RWPE1 (cell line): ENCODE data around the gene ZBTB7C.

ENCODE experiments used
- CTCF ChIA-PET: fragments of 350-600 bp; sonication (Branson Sonifier 250); formaldehyde crosslinking; extraction: SDS; loops from one replicate; lab custom pipeline; 2021; lab: Yijun Ruan, JAX
- POLR2A ChIA-PET: fragments of 400-600 bp; formaldehyde crosslinking; extraction: SDS; loops from one replicate; lab custom pipeline; 2020; ENCODE audit warnings: antibody characterized with exemption; ENCODE audit not compliant: low non-redundant PET; lab: Yijun Ruan, JAX
- DNase-seq: peaks from one replicate; pipeline ENCODE4 v3.0.0; 2012; ENCODE audit warnings: low spot score
- H3K27ac ChIP-seq: fragments of 450-650 bp; 2 replicates; pipeline ENCODE4 v1.5.1; 2017
- TF ChIP-seq, protein P1 (sequence below): fragments of 450-650 bp; conservative IDR thresholded peaks from 2 replicates; pipeline ENCODE4 v1.5.1; 2017; ENCODE audit warnings: low read depth, mild to moderate bottlenecking

The ZBTB7C gene

DNA sequence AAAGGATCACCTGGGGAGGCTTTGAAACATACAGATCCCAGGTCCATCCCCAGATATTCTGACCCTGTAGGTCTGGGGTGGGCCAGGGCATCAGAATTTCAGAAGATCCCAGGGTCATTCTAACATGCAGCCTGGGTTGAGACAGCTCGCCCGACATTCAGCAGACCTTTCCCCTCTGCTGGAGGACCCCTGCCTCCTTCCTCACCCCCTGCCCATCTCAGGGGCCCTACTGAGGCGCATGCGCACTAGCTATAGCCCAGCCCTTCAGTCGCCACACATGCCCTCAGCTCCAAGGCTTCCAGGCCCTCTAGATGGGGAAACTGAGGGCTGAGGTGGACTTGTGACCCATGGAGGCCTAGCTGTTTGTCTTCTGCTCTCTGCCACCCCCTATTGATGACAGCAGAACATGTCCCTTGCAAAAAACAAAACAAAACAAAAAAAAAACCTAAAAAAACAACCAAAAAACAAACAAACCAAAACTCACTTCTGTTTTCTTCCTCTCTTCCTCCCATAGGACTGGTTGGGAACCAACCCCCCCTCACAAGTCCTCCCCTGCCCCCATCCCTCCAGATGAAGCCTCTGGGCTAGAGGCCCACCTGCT lies 91.3 kb downstream of the ZBTB7C start:
- DNase-seq = no peak
- POLR2A ChIA-PET = no interaction called here
- TF ChIP-seq, protein P1, sequence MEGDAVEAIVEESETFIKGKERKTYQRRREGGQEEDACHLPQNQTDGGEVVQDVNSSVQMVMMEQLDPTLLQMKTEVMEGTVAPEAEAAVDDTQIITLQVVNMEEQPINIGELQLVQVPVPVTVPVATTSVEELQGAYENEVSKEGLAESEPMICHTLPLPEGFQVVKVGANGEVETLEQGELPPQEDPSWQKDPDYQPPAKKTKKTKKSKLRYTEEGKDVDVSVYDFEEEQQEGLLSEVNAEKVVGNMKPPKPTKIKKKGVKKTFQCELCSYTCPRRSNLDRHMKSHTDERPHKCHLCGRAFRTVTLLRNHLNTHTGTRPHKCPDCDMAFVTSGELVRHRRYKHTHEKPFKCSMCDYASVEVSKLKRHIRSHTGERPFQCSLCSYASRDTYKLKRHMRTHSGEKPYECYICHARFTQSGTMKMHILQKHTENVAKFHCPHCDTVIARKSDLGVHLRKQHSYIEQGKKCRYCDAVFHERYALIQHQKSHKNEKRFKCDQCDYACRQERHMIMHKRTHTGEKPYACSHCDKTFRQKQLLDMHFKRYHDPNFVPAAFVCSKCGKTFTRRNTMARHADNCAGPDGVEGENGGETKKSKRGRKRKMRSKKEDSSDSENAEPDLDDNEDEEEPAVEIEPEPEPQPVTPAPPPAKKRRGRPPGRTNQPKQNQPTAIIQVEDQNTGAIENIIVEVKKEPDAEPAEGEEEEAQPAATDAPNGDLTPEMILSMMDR = no peak
- CTCF ChIA-PET = no interaction called here
- H3K27ac ChIP-seq = no peak overlapping the region

DNA sequence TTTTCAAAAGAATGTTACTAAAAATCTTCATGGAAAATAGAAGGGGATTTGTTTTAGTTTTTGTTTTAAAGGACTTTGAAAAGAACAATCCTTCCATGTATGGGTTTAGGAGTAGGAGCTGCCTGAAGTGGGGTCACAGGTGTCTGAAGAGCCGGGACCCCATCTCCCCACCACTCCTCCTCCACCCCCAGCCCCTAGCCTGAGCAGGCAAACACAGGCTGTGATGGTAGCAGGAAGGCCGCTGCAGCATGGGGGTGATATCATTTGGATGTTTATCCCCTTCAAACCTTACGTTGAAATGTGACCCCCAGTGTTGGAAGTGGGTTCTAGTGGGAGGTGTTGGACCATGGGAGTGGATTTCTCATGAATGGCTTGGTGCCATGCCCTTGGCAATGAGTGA lies 93.0 kb downstream of the ZBTB7C start:
- TF ChIP-seq, protein P1 = no peak
- ChIA-PET POLR2A (no interaction called here), CTCF (no interaction called here)
- DNase-seq = no peak
- no peak overlapping the region for H3K27ac ChIP-seq

DNA sequence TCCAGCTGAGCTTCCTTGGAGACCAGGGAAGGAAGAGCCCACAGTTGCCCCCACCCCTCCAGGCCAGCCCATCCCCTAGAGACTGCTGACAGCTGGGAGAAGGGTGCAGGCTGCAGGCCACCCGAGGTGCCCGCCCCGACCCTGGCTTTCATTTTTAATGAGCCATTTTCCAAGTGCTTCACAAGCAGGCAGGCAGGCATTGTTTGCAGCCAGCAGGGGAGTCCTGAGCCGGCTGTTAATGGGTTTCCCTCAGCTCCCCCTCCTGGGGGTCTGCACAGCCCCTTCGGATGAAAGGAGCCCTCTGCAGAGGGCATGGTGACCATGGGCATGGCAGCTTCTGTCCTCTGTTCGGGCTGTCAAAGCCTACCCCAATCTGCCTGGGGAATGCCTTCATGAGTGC lies 94.5 kb downstream of the ZBTB7C start:
- ChIA-PET POLR2A (no interaction called here), CTCF (no interaction called here)
- DNase-seq = no peak

DNA sequence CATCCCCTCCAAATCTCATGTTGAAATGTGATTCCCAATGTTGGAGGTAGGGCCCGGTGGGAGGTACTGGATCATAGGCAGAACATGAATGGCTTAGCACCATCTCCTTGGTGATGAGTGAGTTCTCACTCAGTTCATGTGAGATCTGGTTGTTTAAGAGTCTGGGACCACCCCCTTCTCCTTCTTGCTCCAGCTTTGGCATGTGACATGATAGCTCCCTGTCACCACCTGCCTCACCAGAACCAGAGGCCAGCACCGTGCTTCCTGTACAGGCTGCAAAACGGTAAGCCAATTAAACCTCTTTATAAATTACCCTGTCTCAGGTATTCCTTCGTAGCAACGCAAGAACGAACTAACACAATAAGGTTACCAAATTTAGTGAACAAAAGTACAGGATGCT lies 95.4 kb downstream of the ZBTB7C start:
- ChIA-PET POLR2A (no interaction called here), CTCF (no interaction called here)
- no peak overlapping the region for H3K27ac ChIP-seq
- TF ChIP-seq, protein P1 = no peak
- no peak for DNase-seq

More for the DNA sequence above, 94.5 kb downstream of the ZBTB7C start:
- H3K27ac ChIP-seq = no peak overlapping the region
- TF ChIP-seq, protein P1 = no peak

DNA sequence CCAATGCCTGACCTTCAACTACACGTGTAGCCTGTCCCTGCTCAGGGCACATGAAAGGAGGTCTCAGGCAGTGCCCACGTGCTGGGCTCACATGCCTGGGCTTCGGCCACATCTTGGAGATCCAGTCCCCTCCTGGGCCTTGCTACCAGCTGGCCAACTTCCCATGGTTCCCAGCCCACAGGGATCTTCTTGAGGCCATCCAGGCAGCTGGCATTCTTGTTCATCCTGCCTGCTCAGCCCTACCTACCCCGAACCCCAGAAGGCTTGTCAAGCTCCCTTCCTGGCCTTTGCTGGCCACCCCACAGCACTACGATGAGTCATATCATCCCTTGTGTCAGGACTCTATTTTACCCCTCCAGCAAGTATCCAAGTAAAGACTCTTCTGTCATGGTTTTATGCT lies 97.1 kb downstream of the ZBTB7C start:
- no peak for DNase-seq
- TF ChIP-seq, protein P1 = no peak
- ChIA-PET POLR2A (no interaction called here), CTCF (no interaction called here)
- H3K27ac ChIP-seq = no peak overlapping the region

DNA sequence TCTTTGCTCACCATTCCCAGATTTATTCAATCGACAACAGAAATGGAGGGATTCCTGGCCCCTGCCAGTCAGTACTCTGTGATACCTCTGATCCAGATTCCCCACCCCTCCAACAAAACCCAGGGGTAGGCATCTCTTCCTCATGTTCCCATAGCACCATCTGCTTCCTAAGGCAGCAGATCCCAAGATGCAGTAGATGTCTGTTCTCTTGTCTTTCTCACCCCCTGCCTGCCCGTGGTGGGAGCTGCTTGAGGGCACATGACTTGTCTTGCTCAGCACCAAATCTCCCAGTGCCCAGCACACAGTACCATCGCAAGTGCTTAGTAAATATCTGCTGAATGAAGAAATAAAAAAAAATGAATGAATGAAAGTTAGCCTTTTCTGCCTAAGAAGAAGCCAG lies 98.2 kb downstream of the ZBTB7C start:
- DNase-seq = no peak
- TF ChIP-seq, protein P1 = no peak
- ChIA-PET POLR2A (no interaction called here), CTCF (no interaction called here)
- no peak overlapping the region for H3K27ac ChIP-seq
